ENCODE results near the gene OR1N2. TPM values are rescaled to one million over a fixed set of nuclear protein-coding genes. Genes with fewer than 3 reads are reported as not detected.

OR1N2 gene
- total and polyA plus RNA-seq, 8 donors: not detected

GRCh38 chr9:122538757-122539156 is 14.2 kb upstream of the OR1N2 start:
- Histone ChIP-seq H3K9me3 (no peaks in the 10 kb centered on the region), H3K4me1 (no peaks in the 10 kb centered on the region), H3K27ac (no peak overlapping the region), H3K36me3 (no peaks in the 10 kb centered on the region), H3K27me3 (no peaks in the 10 kb centered on the region), H3K4me3 (no peak overlapping the region)
- TF ChIP-seq CTCF (IDR thresholded peaks at IDR 0.05): no peak
- no peak for DNase-seq
- no peak for ATAC-seq
- intact Hi-C loops (cut with DNase I): no loop called here

GRCh38 chr9:122546196-122546595 is 6.7 kb upstream of the OR1N2 start:
- no peak for DNase-seq
- H3K27ac ChIP-seq: no peak overlapping the region
- TF ChIP-seq CTCF (IDR thresholded peaks at IDR 0.05): no peak
- no peaks in the 10 kb centered on the region for H3K27me3 ChIP-seq
- intact Hi-C loops (cut with DNase I): no loop called here
- no peak for ATAC-seq
- H3K4me1 ChIP-seq: no peaks in the 10 kb centered on the region
- no peak overlapping the region for H3K4me3 ChIP-seq
- H3K36me3 ChIP-seq: no peaks in the 10 kb centered on the region
- no peaks in the 10 kb centered on the region for H3K9me3 ChIP-seq

- H3K4me1 ChIP-seq: no peaks in the 10 kb centered on the region
- no peak overlapping the region for H3K27ac ChIP-seq
- DNase-seq (no peak), ATAC-seq (no peak)
- H3K27me3 ChIP-seq: no peaks in the 10 kb centered on the region
- H3K36me3 ChIP-seq: no peaks in the 10 kb centered on the region
- intact Hi-C loops (cut with DNase I): no loop called here
- no peaks in the 10 kb centered on the region for H3K9me3 ChIP-seq
- H3K4me3 ChIP-seq: no peak overlapping the region
- TF ChIP-seq CTCF (IDR thresholded peaks at IDR 0.05): no peak
These were observed 1.5 kb upstream of the OR1N2 start for GRCh38 chr9:122551371-122551770.

- intact Hi-C loops (cut with DNase I): no loop called here
- DNase-seq (no peak), ATAC-seq (no peak)
- Histone ChIP-seq H3K27ac (no peak overlapping the region), H3K4me3 (no peak overlapping the region), H3K9me3 (peaks cover 0 to 4% of the 10 kb centered on the region in 2 donors), H3K4me1 (no peaks in the 10 kb centered on the region), H3K36me3 (no peaks in the 10 kb centered on the region), H3K27me3 (no peaks in the 10 kb centered on the region)
- TF ChIP-seq CTCF (IDR thresholded peaks at IDR 0.05): no peak
These were observed 8.5 kb downstream of the OR1N2 start for GRCh38 chr9:122561446-122561845.

GRCh38 chr9:122562134-122562760 is 9.3 kb downstream of the OR1N2 start:
- Histone ChIP-seq H3K4me3 (no peak overlapping the region), H3K4me1 (no peaks in the 10 kb centered on the region), H3K36me3 (no peaks in the 10 kb centered on the region), H3K27ac (no peak overlapping the region), H3K9me3 (peaks cover 0 to 4% of the 10 kb centered on the region in 2 donors), H3K27me3 (no peaks in the 10 kb centered on the region)
- intact Hi-C loops (cut with DNase I): no loop called here
- DNase-seq (no peak), ATAC-seq (no peak)
- no peak for TF ChIP-seq CTCF (IDR thresholded peaks at IDR 0.05)
